Head of caudate nucleus (tissue), 42 donors: ENCODE measurements around the gene NUDT9.
"Not testable (repeated sequence)": the region's sequence is repeated elsewhere in the genome, so short reads cannot be mapped to it uniquely, and the experiment has no call there.

ENCODE experiments used
- DNase-seq, 42 donors: peaks; one replicate each; pipeline versions ENCODE4 v3.0.0 to v3.0.0-alpha.2; 2020 to 2021; ENCODE audit warnings: mixed read lengths in 7 of 42
- intact Hi-C: fragments of 100-400 bp; cut with DNase I; formaldehyde crosslinking; loops from one replicate; pipeline ENCODE4 v1.15.0; 2022

Gene NUDT9

DNA sequence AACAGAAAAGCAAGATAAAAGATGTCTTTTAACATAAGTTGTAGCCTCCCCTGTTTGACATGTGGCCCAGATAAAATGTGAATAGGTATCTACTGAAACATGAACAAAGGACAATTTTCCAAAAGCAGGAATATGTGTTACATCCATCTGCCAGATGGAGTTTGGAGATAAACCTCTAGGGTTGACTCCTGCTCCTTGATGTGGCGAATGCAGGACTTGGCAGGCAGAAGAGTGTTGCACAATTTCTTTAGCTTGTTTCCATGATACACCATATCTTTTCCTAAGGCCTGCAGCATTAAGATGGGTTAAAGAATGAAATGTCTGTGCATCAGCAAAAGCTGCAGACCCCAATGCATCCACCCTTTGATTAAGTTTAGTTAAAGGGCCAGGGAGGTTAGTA is 18.6 kb upstream of the NUDT9 start:
- DNase-seq, intact Hi-C loops: not testable (repeated sequence)

DNA sequence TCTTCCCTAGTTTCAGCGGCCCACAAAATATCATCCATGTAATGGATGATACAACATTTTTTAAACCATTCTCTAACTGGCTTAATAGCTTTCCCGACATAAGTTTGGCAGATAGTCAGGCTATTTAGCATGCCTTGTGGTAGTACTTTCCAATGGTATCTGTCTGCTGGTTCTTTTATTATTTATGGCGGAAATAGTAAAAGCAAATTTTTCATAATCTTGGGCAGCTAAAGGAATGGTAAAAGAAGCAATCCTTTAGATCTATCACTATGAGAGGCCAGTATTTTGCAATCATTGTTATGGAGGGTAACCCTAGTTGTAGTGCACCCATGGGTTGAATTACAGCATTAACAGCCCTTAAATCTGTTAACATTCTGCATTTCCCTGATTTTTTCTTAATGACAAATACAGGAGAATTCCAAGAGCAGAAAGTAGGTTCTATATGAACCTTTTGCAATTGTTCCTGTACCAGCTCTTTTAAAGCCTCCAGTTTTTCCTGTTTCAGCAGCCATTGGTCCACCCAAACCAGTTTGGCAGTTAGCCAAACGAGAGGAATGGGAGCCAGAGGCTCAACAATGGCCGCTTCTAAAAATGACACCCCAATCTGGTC is 17.1 kb upstream of the NUDT9 start:
- intact Hi-C loops = no loop called here
- DNase-seq = no peak

DNA sequence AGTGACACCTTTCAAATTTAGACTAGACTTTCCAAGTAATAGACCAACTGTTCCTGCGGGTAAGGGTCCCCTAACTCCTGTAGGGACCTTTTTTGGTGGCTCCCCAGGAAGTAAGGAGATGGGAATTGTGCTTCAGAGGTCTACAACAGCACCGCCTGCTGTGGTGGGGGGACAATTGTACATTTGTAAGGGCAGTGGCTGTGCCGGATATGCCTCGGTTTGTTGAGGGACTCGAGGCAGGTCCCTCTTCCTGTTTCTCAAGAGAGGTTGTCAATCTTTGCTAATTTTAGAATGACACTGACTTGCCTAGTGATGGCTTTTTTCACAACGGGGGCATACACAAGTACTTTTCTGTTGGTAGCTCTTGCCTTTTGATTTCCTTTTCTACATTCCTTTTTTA is 15.9 kb upstream of the NUDT9 start:
- no peak for DNase-seq
- intact Hi-C loops = no loop called here

DNA sequence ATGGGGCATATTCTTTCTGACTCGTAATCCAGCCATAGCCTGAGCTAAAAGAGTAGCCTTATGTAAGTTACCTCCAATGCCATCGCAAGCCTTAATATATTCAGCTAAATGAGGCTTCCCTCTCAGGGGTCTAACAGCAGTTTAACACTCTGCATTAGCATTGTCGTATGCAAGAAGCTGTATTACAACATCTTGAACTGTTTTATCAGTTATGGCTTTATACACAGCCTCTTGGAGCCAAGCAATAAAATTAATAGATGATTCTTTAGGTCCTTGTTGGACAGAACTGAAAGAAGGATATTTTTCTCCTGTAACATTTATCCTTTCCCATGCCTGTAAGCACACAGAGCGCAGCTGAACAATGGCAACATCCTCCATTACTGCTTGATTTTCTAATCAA is 15.5 kb upstream of the NUDT9 start:
- intact Hi-C loops, DNase-seq: not testable (repeated sequence)

DNA sequence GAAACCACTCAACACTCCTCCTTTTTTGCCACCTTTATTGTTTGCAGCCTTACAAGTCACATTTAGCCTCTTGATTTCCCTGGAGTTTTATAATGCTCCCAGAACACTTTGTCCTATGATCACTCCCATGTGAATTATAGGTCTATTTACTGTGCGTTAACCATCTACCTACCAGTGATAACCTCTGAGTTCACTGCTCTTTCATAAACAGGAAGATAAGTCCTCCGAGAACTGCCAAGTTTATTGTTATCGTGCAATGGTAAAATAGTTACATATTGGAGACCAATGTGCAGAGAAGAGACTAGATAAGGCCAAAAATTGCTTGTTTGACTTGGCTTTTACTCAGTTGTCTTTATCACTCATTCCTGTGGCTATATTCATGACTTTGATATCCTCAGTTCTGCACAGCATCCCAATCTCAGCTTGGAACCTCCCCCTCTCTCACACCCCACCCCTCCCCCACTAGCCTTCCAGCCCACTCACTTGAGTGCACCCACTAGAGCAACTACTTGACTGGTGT is 12.9 kb upstream of the NUDT9 start:
- no peak for DNase-seq
- intact Hi-C loops = no loop called here

DNA sequence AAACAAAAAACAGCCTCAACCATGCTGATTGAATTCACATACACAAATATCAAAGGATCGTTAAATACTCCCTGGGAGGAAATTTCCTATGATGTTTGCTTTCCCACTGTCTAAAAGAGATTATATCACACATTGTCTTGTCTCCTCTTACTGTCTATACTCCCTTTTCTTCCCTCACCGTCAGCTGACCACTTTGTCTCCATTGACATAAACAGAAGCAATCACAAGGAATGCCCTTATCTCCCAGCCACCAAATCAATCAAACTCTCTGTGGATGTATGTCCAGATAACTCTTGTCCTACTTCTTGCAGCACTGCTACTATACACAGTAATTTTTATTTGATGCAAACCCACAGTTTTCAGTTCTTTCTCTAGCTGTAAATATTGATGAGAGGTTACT is 12.2 kb upstream of the NUDT9 start:
- no peak for DNase-seq
- intact Hi-C loops = no loop called here

DNA sequence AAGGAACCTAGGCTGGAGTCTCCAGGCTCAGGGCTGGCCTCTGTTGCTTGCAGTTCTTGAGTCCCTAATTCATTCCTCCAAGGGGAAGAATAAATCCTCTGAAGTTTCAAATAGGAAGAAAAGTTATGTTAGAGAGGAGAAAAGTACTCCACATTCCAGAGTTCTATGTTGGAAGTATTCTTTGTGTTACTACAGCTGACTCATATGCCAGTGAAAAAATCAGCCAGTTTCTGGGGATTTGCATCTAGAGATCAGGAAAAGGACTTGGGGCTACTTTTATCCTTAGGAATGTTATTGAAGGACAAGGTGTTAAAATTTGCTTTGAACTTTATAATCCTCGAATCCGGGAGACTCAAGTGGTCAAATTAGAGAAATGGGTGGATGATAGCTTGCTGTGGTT is 11.7 kb upstream of the NUDT9 start:
- intact Hi-C loops = no loop called here
- DNase-seq = no peak

DNA sequence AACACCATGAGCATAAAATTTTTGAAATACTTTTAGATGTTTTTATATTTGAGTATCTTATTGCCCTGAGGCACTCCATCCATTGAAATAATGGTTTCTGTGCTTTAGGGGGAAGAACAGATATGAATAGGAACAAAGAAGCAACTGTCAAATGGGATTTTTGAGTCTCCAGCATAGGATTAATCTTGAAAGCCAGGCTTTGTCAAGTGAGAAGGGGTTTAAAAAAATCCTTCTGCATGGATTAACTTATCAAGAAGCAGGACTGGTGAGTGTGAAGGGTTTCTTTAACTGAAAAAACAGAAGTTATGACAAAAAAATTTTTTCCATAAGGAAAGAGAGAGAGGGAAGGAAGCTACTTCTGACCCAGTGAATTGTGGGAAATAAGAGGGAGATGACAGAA is 7.6 kb upstream of the NUDT9 start:
- no peak for DNase-seq
- intact Hi-C loops = no loop called here

DNA sequence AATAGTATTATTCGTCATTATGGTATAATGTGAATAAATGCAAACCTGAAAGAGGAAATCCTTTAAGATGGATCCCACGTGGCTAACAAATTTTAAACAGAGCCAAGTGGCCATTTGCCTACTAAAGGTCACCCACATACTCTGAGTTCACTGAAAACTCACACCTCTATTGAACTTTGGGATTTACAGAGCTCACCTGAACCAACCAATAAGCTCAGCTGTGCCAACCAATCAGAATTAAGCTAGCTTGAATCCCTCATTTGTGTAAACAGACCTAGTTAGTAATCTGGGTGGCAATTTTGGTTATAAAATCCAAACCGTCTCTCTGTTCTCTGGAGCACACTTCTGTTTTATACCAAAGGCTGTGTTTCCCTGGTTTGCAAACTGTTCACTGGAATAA is 5.4 kb upstream of the NUDT9 start:
- intact Hi-C loops = no loop called here
- no peak for DNase-seq

DNA sequence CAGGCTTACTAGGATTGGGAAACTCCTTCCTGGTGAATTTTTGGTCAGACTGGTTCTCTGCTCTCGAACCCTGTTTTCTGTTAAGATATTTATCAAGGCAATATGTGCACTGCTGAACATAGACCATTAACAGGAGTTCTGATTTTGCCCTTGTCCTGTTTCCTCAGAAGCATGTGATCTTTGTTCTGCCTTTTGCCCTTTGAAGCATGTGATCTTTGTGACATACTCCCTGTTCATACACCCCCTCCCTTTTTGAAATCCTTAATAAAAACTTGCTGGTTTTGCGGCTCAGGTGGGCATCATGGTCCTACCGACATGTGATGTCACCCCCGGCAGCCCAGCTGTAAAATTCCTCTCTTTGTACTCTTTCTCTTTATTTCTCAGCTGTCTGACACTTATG is 4.0 kb upstream of the NUDT9 start:
- DNase-seq, intact Hi-C loops: not testable (repeated sequence)

DNA sequence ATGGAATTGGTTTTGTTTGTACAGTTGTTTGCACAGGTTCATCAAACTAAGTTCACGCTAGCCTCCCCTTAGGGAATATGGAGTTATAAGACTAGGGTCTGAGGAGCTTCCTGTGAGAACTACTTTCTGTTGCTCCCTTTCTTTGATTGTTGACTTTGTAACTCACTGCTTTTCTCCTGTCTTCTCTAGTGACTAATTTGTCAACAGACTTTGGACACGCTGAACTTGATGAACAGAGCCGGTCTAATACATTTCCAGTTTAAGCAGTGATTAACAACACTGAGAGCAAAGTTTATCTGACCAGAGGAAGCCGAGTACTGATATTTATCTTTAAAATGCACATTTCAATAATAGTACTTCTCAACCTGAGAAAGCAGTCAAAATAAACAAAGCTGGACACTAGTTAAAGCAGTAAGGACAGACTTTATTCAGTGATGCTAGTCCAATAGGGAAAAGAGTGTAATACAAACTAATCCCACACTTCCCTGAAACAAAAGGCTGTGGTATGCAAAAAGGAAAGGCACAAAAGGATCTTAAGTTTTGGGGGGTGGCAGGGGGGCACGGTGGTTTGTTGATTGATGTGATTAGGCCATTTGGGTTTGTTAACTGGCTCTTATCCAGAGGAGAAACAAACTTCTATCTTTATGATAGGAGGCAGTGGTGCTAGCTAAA is 2.7 kb upstream of the NUDT9 start:
- intact Hi-C loops = no loop called here
- DNase-seq = no peak

DNA sequence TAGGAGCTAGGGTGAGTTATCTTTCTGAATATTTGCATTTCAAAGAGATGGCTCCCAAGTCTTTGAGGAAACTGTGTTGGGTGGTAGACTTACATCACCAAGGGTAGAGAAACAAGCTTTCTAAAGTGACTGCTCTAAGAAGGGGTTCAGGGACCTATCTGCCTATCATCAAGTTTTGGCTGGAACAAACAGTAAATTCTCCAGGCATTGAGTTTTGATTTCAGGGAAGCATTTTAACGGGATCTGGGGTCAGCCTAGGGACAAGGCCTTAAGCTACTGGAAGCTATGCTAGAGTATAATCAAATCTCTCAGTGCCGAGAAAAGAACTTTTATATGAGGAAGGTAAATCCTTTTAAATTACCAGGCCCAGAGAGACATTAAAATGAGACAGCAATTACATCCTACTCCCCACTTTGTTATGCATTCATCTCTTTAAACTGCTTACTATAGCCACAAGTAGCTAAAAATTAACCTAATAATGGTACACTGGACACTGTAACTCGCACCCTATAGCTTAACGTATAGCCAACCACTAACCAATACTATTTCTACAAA is 2.0 kb upstream of the NUDT9 start:
- DNase-seq = no peak
- intact Hi-C loops = no loop called here

DNA sequence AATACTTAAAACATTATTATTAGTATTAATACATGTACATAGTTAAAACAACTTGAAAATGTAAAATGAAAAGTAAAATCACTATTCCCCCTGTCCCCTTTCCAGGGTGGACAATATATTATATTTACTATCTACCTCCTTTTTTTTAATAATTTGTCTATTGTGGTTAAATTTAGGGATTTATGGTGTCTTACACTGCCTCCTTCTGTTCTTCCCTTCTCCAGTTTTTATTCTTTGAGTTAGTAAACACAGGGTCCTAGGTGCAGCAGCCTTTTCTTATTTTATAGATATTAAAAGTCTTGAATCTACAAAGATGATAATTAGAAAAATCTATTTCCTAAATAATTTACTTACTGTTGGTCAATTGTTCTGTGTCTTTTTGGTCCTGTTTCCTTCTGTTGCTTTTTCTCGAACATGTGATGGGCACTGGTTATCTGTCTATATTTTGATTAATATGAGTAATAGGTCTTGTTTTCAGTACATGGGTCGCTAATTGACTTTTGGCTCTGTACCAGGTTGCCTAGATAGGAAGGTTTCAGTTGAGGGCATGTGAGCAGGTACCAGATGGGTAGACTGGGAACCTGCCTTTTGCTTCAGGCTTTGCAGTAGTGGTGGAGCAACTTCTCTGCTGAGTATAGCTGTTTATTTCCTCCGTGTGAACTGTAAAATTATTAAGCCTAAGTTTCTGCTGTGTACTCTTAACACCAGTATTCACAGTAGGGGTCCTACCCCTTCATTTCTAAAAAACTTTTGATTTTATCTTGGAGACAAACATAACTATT is 1.1 kb downstream of the NUDT9 start:
- intact Hi-C loops = loop anchor here (2.0 kb wide), 1 partner anchor 33 kb away; the partner anchor contains the start of gene HSD17B11
- no peak for DNase-seq

DNA sequence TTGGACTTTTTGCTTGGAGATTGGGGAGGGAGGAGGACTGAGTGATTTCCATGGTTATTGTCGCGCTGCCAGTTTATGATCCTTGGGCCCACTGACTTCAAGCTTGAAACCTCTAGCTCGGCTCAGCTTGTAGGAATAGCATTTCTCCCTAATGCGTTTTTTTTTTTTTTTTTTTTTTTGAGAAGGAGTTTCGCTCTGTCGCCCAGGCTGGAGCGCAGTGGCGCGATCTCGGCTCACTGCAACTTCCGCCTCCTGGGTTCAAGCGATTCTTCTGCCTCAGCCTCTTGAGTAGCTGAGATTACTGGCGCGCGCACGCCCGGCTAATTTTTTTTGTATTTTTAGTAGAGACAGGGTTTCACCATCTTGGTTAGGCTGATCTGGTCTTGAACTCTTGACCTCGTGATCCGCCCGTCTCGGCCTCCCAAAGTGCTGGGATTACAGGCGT is 1.7 kb downstream of the NUDT9 start:
- intact Hi-C loops, DNase-seq: not testable (repeated sequence)

DNA sequence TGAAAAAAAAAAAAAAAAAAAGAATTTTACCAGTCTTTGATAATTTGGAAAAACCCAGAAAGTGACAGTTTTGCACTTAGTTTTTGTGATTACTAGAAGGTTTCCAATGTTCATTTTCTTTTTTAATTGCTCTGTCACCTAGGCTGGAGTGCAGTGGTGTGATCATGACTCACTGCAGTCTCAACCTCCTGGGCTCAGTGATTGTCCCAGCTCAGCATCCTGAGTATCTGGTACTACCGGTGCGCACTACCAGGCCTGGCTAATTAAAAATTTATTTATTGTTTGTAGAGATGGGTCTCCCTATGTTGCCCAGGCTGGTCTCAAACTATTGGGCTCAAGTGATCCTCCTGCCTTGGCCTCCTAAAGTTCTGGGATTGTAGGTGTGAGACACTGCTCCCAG is 3.3 kb downstream of the NUDT9 start:
- DNase-seq = no peak

DNA sequence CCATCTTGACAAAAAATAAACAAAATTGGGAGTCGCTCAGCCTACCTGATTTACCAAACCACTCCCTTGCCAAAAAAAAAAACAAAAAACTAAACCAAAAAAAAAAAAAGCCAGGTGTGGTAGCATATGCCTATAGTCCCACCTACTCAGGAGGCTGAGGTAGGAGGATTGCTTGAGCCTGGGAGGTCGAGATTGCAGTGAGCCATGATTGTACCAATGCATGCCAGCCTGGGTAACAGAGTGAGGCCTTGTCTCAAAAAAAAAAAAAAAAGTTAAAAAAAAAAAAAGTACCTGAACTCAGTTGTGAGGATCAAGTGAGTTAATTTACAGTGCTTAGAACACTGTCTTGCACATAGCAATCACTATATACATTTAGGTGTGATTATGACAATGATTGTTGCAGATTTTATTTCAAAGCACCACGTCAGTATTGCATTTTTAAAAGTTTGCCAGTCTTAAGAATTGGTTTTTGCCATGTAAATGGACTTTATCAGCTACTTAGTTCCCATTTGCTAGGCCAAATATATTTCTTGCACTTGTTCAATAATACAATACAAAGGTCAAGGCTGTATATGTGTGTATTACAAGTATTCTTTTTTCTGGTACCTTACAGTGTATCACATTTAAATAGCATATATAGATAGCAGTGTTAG is 4.6 kb downstream of the NUDT9 start:
- no peak for DNase-seq
- intact Hi-C loops = no loop called here

More for the DNA sequence above, 3.3 kb downstream of the NUDT9 start:
- intact Hi-C loops = no loop called here

DNA sequence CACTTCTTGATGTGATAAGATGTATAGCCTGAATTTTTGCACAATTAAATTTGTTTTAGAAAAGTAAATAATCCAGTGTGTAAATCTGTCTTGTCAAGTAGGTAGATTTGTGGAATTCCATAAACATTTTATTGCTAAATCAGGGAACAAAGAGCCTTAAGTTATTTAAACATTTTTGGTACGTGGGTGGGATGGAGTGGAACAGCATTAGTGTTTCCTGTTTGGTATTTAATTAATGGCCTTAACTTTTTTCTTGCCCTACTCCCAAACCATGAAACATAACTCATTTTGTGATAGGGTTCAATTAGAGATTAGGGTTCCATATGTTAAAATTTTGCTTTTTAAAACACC is 5.1 kb downstream of the NUDT9 start:
- no peak for DNase-seq
- intact Hi-C loops = no loop called here

DNA sequence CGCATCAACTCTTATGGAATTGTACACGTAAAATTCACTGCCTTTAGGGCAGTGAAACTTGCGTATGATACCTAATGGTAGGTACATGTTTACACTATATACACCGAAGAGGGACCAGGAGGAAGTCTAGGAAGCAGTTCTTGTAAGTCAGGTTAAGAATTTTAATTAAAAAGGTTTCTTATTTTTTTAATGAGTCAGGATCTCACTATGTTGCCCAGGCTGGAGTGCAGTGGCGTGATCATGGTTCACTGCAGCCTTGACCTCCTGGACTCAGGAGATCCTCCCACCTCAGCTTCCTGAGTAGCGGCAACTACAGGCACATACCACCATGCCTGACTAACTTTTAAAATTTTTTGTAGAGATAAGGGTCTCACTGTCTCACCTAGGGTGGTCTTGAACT is 6.6 kb downstream of the NUDT9 start:
- intact Hi-C loops = no loop called here
- DNase-seq = no peak

DNA sequence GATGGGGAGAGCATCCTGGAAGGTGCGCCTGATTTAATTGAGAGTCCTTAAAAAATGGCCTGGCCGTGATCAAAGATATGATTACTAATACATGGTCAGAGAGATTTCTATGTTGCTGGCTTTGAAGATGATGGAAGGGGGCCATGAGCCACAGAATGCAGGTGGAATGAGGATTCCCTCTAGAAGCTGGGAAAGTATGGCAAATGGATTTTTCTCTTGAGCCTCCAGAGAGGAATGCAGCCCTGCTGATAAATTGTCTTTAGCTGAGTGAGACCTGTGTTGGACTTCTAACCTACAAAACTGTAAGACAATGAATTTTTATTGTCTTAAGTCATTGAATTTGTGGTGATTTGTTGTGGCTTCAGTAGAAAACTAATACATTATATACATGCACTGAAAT is 7.7 kb downstream of the NUDT9 start:
- DNase-seq = no peak
- intact Hi-C loops = no loop called here

DNA sequence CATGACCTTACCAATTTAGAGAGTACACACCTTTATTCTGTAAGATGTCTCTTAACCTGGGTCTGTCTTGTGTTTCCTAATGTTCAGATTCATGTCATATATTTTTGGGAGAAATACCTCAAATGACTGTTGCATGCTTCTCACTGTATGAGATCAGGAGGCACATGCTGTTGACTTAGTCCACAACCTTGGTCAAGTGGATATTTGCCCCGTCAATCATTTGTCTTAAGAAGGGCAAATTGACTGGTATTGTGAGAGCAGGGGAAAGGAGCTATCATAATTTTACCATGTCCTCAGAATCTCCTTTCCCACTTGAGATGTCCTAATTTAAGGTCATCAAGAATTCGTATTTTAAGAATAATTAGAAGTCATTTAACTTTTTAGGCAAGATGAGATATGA is 11.0 kb downstream of the NUDT9 start:
- intact Hi-C loops = no loop called here

More for the DNA sequence above, 11.0 kb downstream of the NUDT9 start:
- DNase-seq = no peak
